Neuronal stem cell (in vitro differentiated cells): ENCODE measurements around the gene CNP.

Source experiments
- DNase-seq: peaks from one replicate; pipeline ENCODE4 v3.0.0-alpha.2; 2013; ENCODE audit warnings: low spot score
- H2AFZ ChIP-seq: one replicate; pipeline ENCODE4 v1.6.1; 2013; ENCODE audit warnings: mild to moderate bottlenecking, low read length, inconsistent platforms
- H2AK5ac ChIP-seq: 2 replicates; pipeline ENCODE4 v1.6.1; 2013; ENCODE audit warnings: low read depth, mild to moderate bottlenecking, inconsistent platforms, low read length, moderate library complexity, mixed read lengths
- H2BK120ac ChIP-seq: 2 replicates; pipeline ENCODE4 v1.6.1; 2013; ENCODE audit warnings: low read depth, mild to moderate bottlenecking, inconsistent platforms, low read length, moderate library complexity, mixed read lengths
- H2BK12ac ChIP-seq: one replicate; pipeline ENCODE4 v1.6.1; 2013; ENCODE audit warnings: low read length, inconsistent platforms
- H2BK15ac ChIP-seq: 2 replicates; pipeline ENCODE4 v1.6.1; 2013; ENCODE audit warnings: mild to moderate bottlenecking, low read length, inconsistent platforms, mixed read lengths
- H2BK5ac ChIP-seq: one replicate; pipeline ENCODE4 v1.6.1; 2013; ENCODE audit warnings: inconsistent platforms, mild to moderate bottlenecking, low read length, moderate library complexity
- H3K14ac ChIP-seq: one replicate; pipeline ENCODE4 v1.6.1; 2013; ENCODE audit warnings: low read length, inconsistent platforms
- H3K18ac ChIP-seq: 2 replicates; pipeline ENCODE4 v1.6.1; 2013; ENCODE audit warnings: low read length, inconsistent platforms
- H3K23ac ChIP-seq: 2 replicates; pipeline ENCODE4 v1.6.1; 2013; ENCODE audit warnings: low read depth, mild to moderate bottlenecking, mixed read lengths, low read length, inconsistent platforms; ENCODE audit not compliant: poor library complexity
- H3K27ac ChIP-seq: replicated peaks from 3 replicates; pipeline ENCODE4 v1.5.1; 2013; ENCODE audit warnings: low read length, inconsistent platforms
- H3K27me3 ChIP-seq, 3 experiments: 2 replicates each; pipeline ENCODE4 v1.6.1; 2013; ENCODE audit warnings: low read length in 3 of 3, mild to moderate bottlenecking in 2 of 3, inconsistent platforms in 1 of 3, low read depth in 1 of 3, mixed read lengths in 1 of 3, moderate library complexity in 1 of 3; ENCODE audit not compliant: control insufficient read depth in 3 of 3, insufficient read depth in 3 of 3
- H3K36me3 ChIP-seq, 2 donors: replicated peaks in 1 of 2; 2 replicates each; pipeline ENCODE4 v1.6.1; 2013; ENCODE audit warnings: low read length in 2 of 2; ENCODE audit not compliant: control insufficient read depth in 2 of 2, insufficient read depth in 2 of 2
- H3K4ac ChIP-seq: 2 replicates; pipeline ENCODE4 v1.6.1; 2013; ENCODE audit warnings: inconsistent platforms, mild to moderate bottlenecking, low read length, moderate library complexity
- H3K4me1 ChIP-seq, 2 donors: 1 replicate in 1 of 2; 2 replicates in 1 of 2; pipeline ENCODE4 v1.6.1; 2013; ENCODE audit warnings: low read length in 2 of 2, low read depth in 1 of 2; ENCODE audit not compliant: control insufficient read depth in 2 of 2, insufficient read depth in 1 of 2
- H3K4me2 ChIP-seq: one replicate; pipeline ENCODE4 v1.6.1; 2013; ENCODE audit warnings: mild to moderate bottlenecking, low read length, inconsistent platforms; ENCODE audit not compliant: insufficient read depth, poor library complexity, severe bottlenecking
- H3K4me3 ChIP-seq, 2 donors: 2 replicates each; pipeline ENCODE4 v1.5.1; 2013; ENCODE audit warnings: low read length in 2 of 2, mild to moderate bottlenecking in 2 of 2, inconsistent platforms in 1 of 2, moderate library complexity in 1 of 2
- H3K79me1 ChIP-seq: one replicate; pipeline ENCODE4 v1.6.1; 2013; ENCODE audit warnings: low read depth, mild to moderate bottlenecking, inconsistent platforms, low read length, moderate library complexity
- H3K9ac ChIP-seq: one replicate; pipeline ENCODE4 v1.6.1; 2013; ENCODE audit warnings: mild to moderate bottlenecking, low read depth, low read length, inconsistent platforms; ENCODE audit not compliant: poor library complexity
- H3K9me3 ChIP-seq, 2 donors: replicated peaks in 1 of 2; 2 replicates each; pipeline versions ENCODE3 to v1.6.1; 2013; ENCODE audit warnings: low read length in 2 of 2, mild to moderate bottlenecking in 2 of 2, inconsistent platforms in 1 of 2, low read depth in 1 of 2, mixed read lengths in 1 of 2, moderate library complexity in 1 of 2; ENCODE audit not compliant: control insufficient read depth in 2 of 2, insufficient read depth in 1 of 2
- H4K8ac ChIP-seq: one replicate; pipeline ENCODE4 v1.6.1; 2013; ENCODE audit warnings: low read depth, mild to moderate bottlenecking, inconsistent platforms, low read length, moderate library complexity
- H4K91ac ChIP-seq: one replicate; pipeline ENCODE4 v1.6.1; 2013; ENCODE audit warnings: low read length, low read depth, mild to moderate bottlenecking, inconsistent platforms; ENCODE audit not compliant: poor library complexity
- WGBS, 2 donors: extraction: QIAGEN DNeasy Blood & Tissue Kit; methylation state at CpG; one replicate each; pipeline ENCODE4 v1.1.7; 2013; ENCODE audit warnings: missing lambda C conversion rate in 2 of 2, mixed read lengths in 1 of 2; ENCODE audit not compliant: insufficient read length in 2 of 2, insufficient replicate concordance in 1 of 2; ENCODE audit errors: extremely low coverage in 2 of 2; 5-methylcytosine and 5-hydroxymethylcytosine counted together

The CNP gene

DNA sequence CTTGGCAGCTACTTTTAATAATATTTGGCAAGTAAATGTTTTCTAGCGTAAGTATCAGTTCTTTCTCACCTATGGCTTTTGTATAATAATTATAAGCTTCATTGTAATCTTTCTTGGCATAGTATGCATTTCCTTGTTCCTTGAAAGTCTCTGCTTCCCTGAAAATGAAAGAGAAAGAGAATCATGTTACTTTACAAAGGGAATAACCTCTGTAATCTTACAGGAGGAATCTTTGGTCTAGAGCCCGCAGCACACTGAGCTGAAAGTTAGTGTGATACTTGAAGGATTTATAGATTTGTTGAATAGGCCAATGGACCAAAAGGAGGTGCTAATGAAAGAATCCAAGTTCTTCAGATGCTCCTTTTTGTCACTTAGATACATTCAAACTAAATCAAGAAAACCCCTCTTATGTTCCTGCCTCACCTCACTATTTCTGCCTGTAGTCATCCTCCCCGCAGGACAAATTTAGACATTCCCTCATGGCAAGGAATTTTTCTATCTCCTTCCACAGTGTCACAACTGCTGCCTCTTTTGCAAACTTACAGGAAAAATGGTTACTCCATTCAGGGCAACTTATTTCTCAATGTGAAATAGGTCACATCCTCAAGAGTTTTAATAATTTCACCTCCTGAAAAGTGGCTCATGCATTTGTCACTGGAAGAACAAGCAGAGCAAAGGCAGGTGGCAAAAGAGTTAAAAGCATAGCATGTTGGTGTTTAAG, 34.0 kb downstream of the CNP start:
- Histone ChIP-seq H3K4me2 (no peak overlapping the region), H3K27ac (no peak overlapping the region), H2AFZ (no peak overlapping the region), H2BK15ac (no peak overlapping the region), H2BK5ac (no peak overlapping the region), H2BK12ac (no peak overlapping the region), H4K8ac (no peak overlapping the region), H3K27me3 (no peaks in the 10 kb centered on the region), H3K79me1 (no peaks in the 10 kb centered on the region), H3K23ac (no peak overlapping the region), H3K9ac (no peak overlapping the region), H3K9me3 (no peaks in the 10 kb centered on the region), H2AK5ac (no peak overlapping the region), H3K36me3 (peaks cover 32 to 88% of the 10 kb centered on the region in 2 donors), H3K4me1 (peaks cover 0 to 4% of the 10 kb centered on the region in 2 donors), H4K91ac (no peak overlapping the region), H3K4me3 (no peak overlapping the region), H3K14ac (no peak overlapping the region), H3K4ac (no peak overlapping the region), H2BK120ac (no peak overlapping the region), H3K18ac (no peak overlapping the region)
- no CpG with 5 or more reads among the region's 3 CpGs for WGBS, 2 donors
- no peak for DNase-seq

DNA sequence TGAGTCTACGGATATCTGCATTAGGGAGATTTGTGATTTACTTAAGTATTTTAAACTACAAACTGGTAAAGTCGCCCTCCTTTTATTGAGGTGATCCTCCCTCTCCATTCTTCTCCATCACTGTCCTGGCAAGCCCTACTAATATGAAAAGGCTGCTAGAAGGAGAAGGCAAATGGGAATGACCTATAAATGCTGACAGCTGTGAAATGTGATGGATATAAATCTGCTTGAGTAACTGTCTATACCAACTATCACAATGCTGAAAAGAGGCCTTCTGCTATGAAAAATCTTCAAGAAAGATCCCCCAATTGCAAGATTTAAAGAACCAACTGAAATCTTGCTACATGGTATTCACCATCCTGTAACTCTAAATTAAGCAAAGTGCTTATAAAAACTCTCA, 35.1 kb downstream of the CNP start:
- no peak overlapping the region for H3K27ac ChIP-seq

DNA sequence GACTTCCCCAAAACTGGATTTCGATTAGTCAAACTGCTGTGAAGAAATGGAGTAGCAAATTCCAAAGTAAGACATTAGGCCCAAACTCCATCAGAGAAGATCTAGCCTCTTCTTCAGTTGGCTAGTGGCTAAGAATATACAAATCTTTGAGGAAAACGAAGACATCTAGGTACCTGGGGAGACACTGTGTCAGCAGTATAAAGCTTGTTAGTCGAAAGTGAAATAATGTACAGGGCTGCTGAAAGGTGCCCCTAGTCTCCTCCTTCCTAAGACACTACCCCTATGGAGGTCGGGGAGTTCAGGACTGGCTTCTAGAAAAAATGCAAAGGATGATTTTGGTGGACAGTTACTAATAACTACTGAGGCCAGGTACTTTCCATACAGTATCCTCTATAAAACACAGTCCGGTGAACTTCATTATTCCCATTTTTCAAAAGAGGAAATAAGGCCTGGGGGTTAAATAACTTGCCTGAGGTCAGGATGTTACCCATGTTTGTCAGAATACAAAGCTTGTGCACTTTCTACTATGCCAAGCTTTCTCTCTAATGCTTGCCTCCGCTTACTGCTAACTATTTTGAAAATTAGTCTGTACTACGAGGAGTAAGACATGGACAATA, 35.7 kb downstream of the CNP start:
- no peaks in the 10 kb centered on the region for H3K79me1 ChIP-seq
- H3K4me3 ChIP-seq: no peak overlapping the region
- no peak overlapping the region for H3K18ac ChIP-seq
- no peak overlapping the region for H4K8ac ChIP-seq
- H3K4me1 ChIP-seq: peaks cover 0 to 4% of the 10 kb centered on the region in 2 donors
- no peak overlapping the region for H2BK15ac ChIP-seq
- no peak overlapping the region for H2AFZ ChIP-seq
- WGBS, 2 donors: no CpG with 5 or more reads among the region's 7 CpGs
- H4K91ac ChIP-seq: no peak overlapping the region
- DNase-seq: no peak
- H3K9me3 ChIP-seq: no peaks in the 10 kb centered on the region
- no peak overlapping the region for H3K23ac ChIP-seq
- H3K9ac ChIP-seq: no peak overlapping the region
- H2AK5ac ChIP-seq: no peak overlapping the region
- H3K27me3 ChIP-seq: no peaks in the 10 kb centered on the region
- no peak overlapping the region for H3K4ac ChIP-seq
- H3K14ac ChIP-seq: no peak overlapping the region
- H2BK120ac ChIP-seq: no peak overlapping the region
- H3K27ac ChIP-seq: no peak overlapping the region
- peaks cover 22 to 75% of the 10 kb centered on the region in 2 donors for H3K36me3 ChIP-seq
- H2BK5ac ChIP-seq: no peak overlapping the region
- H3K4me2 ChIP-seq: no peak overlapping the region
- no peak overlapping the region for H2BK12ac ChIP-seq

More for the DNA sequence above, 35.1 kb downstream of the CNP start:
- no peak overlapping the region for H3K9ac ChIP-seq
- H3K36me3 ChIP-seq: peaks cover 26 to 77% of the 10 kb centered on the region in 2 donors
- H2BK15ac ChIP-seq: no peak overlapping the region
- peaks cover 0 to 4% of the 10 kb centered on the region in 2 donors for H3K4me1 ChIP-seq
- H3K23ac ChIP-seq: no peak overlapping the region
- H4K91ac ChIP-seq: no peak overlapping the region
- H4K8ac ChIP-seq: no peak overlapping the region
- no peak overlapping the region for H3K18ac ChIP-seq
- H2BK120ac ChIP-seq: no peak overlapping the region
- H3K27me3 ChIP-seq: no peaks in the 10 kb centered on the region
- no peak overlapping the region for H2BK12ac ChIP-seq
- no peak overlapping the region for H3K4ac ChIP-seq
- H3K79me1 ChIP-seq: no peaks in the 10 kb centered on the region
- no peak overlapping the region for H3K4me2 ChIP-seq
- WGBS, 2 donors: no CpG with 5 or more reads among the region's 2 CpGs
- no peak overlapping the region for H2AFZ ChIP-seq
- H3K4me3 ChIP-seq: no peak overlapping the region
- no peak for DNase-seq
- H3K9me3 ChIP-seq: no peaks in the 10 kb centered on the region
- no peak overlapping the region for H2AK5ac ChIP-seq
- no peak overlapping the region for H3K14ac ChIP-seq
- H2BK5ac ChIP-seq: no peak overlapping the region

GRCh38 chr17:42002792-42003301, 36.3 kb downstream of the CNP start:
- H3K4me3 ChIP-seq: no peak overlapping the region
- H3K27ac ChIP-seq: no peak overlapping the region
- H2BK120ac ChIP-seq: no peak overlapping the region
- H4K91ac ChIP-seq: no peak overlapping the region
- H3K14ac ChIP-seq: no peak overlapping the region
- no peak overlapping the region for H3K23ac ChIP-seq
- no peak overlapping the region for H2BK12ac ChIP-seq
- H3K4me2 ChIP-seq: no peak overlapping the region
- no peaks in the 10 kb centered on the region for H3K27me3 ChIP-seq
- H2AK5ac ChIP-seq: no peak overlapping the region
- no peak overlapping the region for H3K4ac ChIP-seq
- no peaks in the 10 kb centered on the region for H3K79me1 ChIP-seq
- no peak overlapping the region for H2BK5ac ChIP-seq
- H2AFZ ChIP-seq: no peak overlapping the region
- peaks cover 0 to 4% of the 10 kb centered on the region in 2 donors for H3K4me1 ChIP-seq
- no peak overlapping the region for H4K8ac ChIP-seq
- no peak overlapping the region for H3K9ac ChIP-seq
- DNase-seq: no peak
- H3K9me3 ChIP-seq: no peaks in the 10 kb centered on the region
- no peak overlapping the region for H3K18ac ChIP-seq
- H3K36me3 ChIP-seq: peaks cover 17 to 72% of the 10 kb centered on the region in 2 donors
- H2BK15ac ChIP-seq: no peak overlapping the region
- WGBS, 2 donors: no CpG with 5 or more reads among the region's 3 CpGs
